Skin epidermis (tissue), 12 donors: ENCODE measurements around the gene ARFIP2.

Source experiments
- H3K27ac ChIP-seq, 21 experiments: fragments of 200-600 bp; sonication (generic) in 11 of 21; one replicate each; pipeline ENCODE4 v1.5.0; 2020; ENCODE audit warnings: mild to moderate bottlenecking in 3 of 21, inconsistent platforms in 2 of 21, moderate library complexity in 2 of 21
- H3K4me3 ChIP-seq, 7 experiments: fragments of 200-600 bp; sonication (generic) in 2 of 7; one replicate each; pipeline ENCODE4 v1.5.0; 2020; ENCODE audit warnings: inconsistent platforms in 2 of 7, mild to moderate bottlenecking in 2 of 7, moderate library complexity in 1 of 7

Gene ARFIP2

DNA sequence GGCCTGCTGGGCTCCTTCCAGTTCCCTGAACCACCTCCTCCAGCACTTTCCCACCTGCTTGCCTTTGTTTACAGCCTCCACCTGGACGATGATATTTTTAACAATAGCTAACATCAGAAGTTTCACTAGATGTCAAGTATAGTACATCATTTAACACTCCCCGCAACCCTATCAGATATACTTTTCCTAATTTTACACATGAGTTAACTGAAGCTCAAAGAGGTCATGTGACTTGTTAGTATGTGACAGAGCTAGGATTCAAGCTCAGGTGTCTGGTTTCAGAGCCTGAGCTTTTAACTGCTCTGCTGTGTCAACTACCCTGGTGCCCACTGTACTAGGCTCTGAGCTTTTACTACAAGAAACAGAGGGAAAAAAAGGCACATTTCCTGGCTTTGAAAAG is 26.1 kb downstream of the ARFIP2 start:
- no peak overlapping the region for H3K4me3 ChIP-seq
- H3K27ac ChIP-seq, result no peak overlapping the region

DNA sequence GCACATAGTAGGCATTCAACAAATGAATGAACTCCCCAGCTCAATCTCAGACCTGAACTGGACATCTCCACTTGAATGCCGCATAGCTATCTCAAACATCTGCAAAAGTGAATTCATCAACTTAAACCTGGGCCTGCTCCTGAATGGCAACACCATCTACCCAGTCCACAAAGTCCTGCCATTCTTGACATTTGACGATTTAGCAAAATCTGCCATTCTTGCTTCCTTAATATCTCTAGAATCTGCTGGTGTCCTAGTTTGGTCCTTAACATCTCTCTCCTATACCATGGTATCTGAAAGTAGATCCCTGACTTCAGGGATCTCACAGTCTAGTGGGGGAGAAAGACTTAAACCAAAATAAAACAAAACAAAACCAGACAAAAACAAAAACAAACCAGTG is 28.0 kb downstream of the ARFIP2 start:
- Histone ChIP-seq H3K27ac (no peak overlapping the region), H3K4me3 (no peak overlapping the region)

DNA sequence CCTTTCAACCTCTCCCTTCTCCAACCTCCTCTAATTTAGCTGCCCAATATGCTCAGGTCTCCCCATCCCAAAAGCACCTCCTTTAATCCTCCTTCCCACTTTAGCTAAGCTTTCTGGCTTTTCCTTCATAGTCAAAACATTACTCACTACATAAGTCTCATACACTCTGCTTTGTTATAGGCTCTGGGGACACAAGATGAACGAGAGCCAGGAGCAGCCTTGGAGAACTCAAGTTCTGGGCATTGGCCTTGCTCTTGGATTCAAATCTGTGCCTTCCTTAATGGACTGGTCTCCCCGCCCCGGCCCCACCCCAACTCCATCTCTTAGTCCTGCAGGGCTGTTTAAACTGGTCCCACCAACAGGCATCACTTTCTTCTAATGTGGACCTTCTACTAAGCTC is 28.9 kb downstream of the ARFIP2 start:
- Histone ChIP-seq H3K27ac (no peak overlapping the region), H3K4me3 (no peak overlapping the region)

DNA sequence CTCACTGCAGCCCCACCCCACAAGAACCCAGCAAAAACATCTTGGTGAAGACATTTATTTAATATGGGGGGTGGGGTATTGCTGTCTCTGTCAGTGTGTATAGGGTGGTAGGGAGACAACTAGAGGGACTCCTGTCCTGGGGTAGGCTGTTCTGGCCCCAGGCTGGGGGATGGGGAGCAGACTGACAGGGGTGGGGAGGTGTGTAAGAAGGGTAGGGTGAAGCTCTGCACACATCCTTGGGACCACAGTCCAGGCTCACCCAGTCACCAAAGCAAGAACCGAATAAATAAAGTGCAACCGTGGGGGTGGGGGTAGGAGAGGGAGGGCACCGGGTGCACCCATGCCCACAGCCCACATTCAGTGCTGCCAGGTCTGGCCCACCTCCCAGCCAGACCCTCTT is 32.6 kb downstream of the ARFIP2 start:
- no peak overlapping the region for H3K27ac ChIP-seq
- H3K4me3 ChIP-seq, result no peak overlapping the region

DNA sequence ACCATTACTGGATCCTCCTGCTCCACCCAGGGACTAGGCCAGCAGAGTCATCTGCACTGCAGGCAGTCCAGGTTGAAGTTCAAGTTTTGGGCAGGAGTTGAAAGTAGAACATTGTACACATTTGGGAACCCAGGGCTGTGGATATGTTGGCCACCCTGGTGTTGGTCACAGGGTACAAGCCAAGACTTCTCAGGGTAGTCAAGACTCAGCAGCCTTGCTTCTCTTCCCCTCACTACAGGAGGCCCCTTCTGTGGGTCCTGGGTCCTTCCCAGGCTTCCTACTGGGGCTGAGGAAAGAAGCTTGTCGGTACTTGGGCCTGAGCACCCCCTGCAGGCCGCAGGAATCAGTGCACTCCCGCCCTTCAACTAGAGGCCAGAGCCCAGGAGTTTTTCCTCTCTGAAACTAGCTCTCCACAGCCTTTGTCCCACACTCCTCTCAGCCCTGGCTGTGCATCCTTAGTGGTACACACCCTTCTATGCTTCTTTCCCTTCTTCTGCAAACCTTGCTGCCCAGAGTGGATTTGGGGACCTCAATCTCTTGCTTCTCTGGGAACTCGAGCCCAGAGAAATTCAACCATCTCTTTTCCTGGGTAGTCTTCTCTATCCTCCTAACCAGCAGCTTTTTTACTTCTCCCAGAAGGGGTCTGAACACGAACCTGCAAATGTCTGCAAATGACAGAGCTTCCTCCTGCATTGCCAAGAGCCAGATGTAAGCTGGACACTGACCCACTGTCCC is 37.7 kb downstream of the ARFIP2 start:
- Histone ChIP-seq H3K4me3 (no peak overlapping the region), H3K27ac (peak overlapping the region in 1 of 21 experiments; percentile 8)

DNA sequence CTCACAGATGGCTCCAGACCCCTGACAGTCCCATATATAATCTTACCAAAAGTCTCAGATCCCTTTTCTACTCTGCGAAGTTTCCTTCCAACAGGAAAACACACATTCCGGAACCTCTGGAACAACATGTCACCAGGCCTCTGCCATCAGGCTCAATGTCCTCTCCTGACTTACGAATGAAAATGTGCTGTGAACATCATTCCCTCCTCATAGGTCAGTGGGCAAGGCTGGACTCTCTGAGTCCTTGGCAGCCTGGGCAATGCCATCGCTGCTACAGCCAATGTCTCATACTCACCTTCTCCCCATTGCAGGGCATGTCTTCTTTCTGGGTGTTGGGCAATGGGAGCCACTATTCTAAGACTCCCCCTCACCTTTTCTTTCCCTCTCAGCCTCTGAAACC is 38.7 kb downstream of the ARFIP2 start:
- H3K27ac ChIP-seq, result peak overlapping the region in 1 of 21 experiments; percentile 8
- no peak overlapping the region for H3K4me3 ChIP-seq

DNA sequence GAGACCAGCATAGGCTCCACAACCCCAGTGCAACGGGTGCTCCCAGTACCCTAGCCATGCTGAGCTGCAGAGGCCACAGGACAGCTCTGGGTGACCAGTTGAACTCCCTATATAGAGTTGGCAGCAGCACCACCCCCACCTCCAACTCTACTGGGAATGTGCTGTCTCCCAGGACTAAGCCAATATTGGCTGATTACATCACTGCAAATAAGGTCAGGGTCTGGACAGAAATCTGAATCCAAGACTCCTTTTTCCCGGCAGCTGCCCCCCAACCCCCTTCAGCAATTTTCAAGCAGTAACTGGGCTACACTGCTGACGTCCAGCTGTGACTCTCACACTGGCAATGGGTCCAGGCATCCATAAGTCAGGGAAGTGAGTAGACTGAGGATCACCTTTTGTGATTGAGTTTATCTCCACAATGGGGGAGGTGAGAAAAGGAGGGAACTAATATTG is 40.2 kb downstream of the ARFIP2 start, which contains the start of gene HPX:
Gene HPX, minus strand, starts transcription at position 82 of the 453 bp plus-strand sequence. Its CDS starts 24 bp downstream, at position 58.
- no peak within 1 kb of the TSS for H3K27ac ChIP-seq
- H3K4me3 ChIP-seq, result no peak within 1 kb of the TSS

DNA sequence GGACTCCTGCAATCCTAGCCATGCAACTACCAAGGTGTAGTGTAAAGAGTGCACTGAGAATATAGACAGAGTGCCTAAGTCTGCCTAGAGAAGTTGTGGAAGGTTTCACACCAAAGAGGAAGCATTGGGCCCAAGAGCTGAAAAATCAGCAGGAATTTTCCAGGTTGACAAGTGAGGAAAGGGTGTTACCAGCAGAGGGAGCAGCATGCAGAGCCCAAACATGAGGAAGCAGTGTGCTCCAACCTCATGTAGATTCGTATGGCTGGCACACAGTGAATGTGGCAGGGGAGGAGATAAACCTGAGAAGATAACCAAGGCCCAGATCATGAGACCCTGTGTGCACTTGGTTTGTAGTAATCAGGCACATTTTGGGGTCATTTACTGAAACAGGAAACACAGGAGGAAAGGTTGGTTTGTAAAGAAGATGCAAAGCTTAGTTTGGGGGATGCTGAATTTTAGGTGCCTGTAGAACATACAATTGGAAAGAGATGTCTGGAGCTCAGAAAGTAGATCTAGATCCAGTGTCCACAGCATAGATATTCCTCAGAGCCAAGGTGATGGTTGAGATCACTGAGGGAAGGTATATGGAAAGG is 42.1 kb downstream of the ARFIP2 start:
- Histone ChIP-seq H3K4me3 (no peak overlapping the region), H3K27ac (no peak overlapping the region)

DNA sequence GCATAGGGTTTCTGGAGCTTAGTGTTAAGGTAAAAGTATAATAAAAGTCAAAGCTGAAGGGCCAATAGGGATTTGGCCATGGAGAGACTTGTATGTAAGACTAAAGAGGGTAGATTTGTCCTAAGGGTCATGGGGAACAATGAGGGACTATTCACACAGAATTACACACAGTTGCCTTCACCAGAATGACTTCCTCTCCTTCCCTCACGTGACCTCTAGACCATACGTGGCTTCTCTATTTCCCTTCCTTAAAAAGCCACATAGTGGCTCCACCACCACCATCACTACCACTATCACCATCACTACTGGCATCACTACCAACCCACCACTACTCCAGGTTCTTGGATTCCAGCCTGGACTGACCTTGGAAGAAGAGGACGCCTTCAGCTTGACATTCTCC is 43.1 kb downstream of the ARFIP2 start:
- Histone ChIP-seq H3K4me3 (no peak overlapping the region), H3K27ac (no peak overlapping the region)

DNA sequence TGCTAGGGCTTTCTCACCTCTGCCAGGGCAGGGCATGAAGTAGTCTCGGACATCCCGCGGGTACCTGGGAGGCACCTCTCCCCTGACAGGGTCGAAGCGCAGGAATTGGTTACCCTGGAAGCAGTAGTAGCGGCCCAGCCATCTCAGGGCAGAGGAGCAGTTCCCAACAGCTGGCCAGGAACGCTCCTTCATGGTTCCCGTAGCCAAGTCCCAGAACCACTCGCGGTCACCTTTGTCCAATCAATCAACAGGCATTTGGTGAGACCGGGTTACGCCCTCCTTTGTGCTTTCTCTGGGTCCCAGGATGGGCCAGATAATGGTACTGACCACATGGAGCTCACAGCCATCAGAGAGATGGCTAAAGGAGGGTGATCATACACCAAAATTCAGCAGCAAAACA is 43.7 kb downstream of the ARFIP2 start:
- H3K27ac ChIP-seq, result no peak overlapping the region
- no peak overlapping the region for H3K4me3 ChIP-seq

DNA sequence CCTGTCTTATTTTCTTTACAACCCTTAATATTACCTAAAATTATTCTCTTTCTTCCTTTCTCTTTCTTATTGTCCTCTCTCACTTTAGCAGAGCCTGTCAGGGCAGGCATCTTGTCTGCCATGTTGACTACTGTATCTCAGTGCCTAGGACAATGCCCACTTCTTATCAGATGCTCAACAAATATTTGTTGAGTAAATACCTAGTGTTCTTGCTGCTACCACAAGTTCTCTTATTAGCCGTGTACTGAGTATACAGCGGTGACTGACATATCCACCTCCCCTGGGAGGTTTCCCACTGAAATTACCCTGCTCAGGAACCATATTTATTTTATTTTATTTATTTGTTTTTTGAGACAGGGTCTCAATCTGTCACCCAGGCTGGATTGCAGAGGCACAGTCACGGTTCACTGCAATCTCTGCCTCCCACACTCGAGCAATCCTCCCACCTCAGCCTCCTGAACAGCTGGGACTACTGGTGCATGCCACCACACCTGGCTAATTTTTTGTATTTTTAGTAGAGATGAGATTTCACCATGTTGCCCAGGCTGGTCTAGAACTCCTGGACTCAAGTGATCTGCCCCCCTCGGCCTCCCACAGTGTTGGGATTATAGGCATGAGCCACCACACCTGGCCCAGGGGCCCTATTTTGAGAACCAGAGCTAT is 47.0 kb downstream of the ARFIP2 start:
- H3K4me3 ChIP-seq, result no peak overlapping the region

DNA sequence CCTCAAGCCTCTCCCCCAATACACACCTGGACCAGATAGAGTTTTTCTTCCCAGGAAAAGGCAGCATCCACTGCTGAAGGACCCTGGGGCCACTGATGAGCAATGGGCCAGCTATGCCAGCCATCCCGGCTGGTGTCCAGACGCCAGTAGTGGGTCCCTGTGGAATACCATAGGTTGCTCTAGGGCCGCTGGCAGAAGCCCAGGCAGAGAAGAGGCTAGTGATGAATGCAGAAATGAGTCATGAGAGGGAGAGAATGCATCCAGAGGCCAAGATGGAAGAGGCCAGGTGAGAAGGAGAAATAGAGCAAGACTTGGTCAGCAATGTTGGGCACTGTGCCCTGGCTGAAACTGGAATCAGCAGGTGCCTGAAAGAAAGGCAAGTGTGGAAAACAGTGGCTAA is 49.3 kb downstream of the ARFIP2 start:
- no peak overlapping the region for H3K4me3 ChIP-seq

More for the DNA sequence above, 47.0 kb downstream of the ARFIP2 start:
- no peak overlapping the region for H3K27ac ChIP-seq

DNA sequence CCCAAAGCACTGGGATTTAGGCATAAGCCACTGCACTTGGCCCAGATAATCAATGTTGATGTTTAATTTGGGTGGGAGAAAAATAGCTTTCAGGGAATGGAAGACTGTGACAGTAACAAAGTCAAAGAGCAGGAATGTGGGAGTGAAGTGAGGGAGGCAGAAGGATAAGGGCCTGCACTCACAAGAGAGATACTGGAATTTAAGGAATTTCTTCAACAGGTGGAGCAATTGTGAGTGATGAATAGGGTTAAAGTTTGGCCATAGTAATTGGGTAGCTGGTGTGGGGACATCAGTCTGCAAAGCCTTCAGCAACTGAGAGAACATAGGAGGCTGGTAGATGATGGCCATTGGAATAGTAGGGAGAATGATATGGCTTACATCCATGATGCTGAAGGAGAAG is 53.6 kb downstream of the ARFIP2 start:
- Histone ChIP-seq H3K4me3 (no peak overlapping the region), H3K27ac (no peak overlapping the region)

More for the DNA sequence above, 49.3 kb downstream of the ARFIP2 start:
- H3K27ac ChIP-seq, result no peak overlapping the region
